Stimulated activated CD8-positive, alpha-beta memory T cell treated with anti-CD3 and anti-CD28 coated beads, Interleukin-2, amount 100 ng/mL, for 48 hours (primary cell): ENCODE measurements around the gene TCP11.

Experiments used
- DNase-seq, 2 donors: peaks; one replicate each; pipeline ENCODE4 v3.0.0-alpha.2; 2020; ENCODE audit warnings: low read depth in 2 of 2

The TCP11 gene

GRCh38 chr6:35080821-35081425, 60.2 kb downstream of the TCP11 start:
- DNase-seq, result no peak

- DNase-seq, result no peak
These were observed 61.0 kb downstream of the TCP11 start for GRCh38 chr6:35080016-35080680.

- DNase-seq, result no peak
These were observed 61.7 kb downstream of the TCP11 start for GRCh38 chr6:35079311-35080000.

GRCh38 chr6:35078896-35079295, 62.2 kb downstream of the TCP11 start:
- no peak for DNase-seq

- no peak for DNase-seq
These were observed 62.8 kb downstream of the TCP11 start for GRCh38 chr6:35078226-35078850.

- no peak for DNase-seq
These were observed 63.4 kb downstream of the TCP11 start for GRCh38 chr6:35077713-35078105.

GRCh38 chr6:35076997-35077712, 64.0 kb downstream of the TCP11 start:
- no peak for DNase-seq

- no peak for DNase-seq
These were observed 67.2 kb downstream of the TCP11 start for GRCh38 chr6:35073766-35074471.

GRCh38 chr6:35073211-35073610, 67.9 kb downstream of the TCP11 start:
- DNase-seq, result no peak

GRCh38 chr6:35072698-35073055, 68.5 kb downstream of the TCP11 start:
- DNase-seq, result no peak

- DNase-seq, result no peak
These were observed 69.0 kb downstream of the TCP11 start for GRCh38 chr6:35072051-35072697.

- DNase-seq, result no peak
These were observed 69.7 kb downstream of the TCP11 start for GRCh38 chr6:35071347-35071994.

- DNase-seq, result no peak
These were observed 71.0 kb downstream of the TCP11 start for GRCh38 chr6:35070111-35070510.

- no peak for DNase-seq
These were observed 71.9 kb downstream of the TCP11 start for GRCh38 chr6:35069262-35069661.

GRCh38 chr6:35068644-35069043, 72.5 kb downstream of the TCP11 start:
- DNase-seq, result no peak

GRCh38 chr6:35068206-35068605, 72.9 kb downstream of the TCP11 start:
- no peak for DNase-seq
